PFSK-1 (cell line): ENCODE measurements around the gene RAD51B.

Experiments
- FOXP2 ChIP-seq: optimal IDR thresholded peaks from 2 replicates; pipeline ENCODE3; 2011; ENCODE audit warnings: borderline replicate concordance, control low read depth, inconsistent platforms; ENCODE audit not compliant: insufficient read depth; ENCODE audit errors: extremely low read length, extremely low read depth
- POLR2AphosphoS5 ChIP-seq: IDR thresholded peaks from 2 replicates; pipeline ENCODE4 v1.6.1; 2012; ENCODE audit warnings: low read depth, mild to moderate bottlenecking, control low read depth, low read length, moderate library complexity
- SIN3A ChIP-seq: IDR thresholded peaks from 2 replicates; pipeline ENCODE4 v1.6.1; 2012; ENCODE audit warnings: mild to moderate bottlenecking, low read length, moderate library complexity, borderline replicate concordance; ENCODE audit not compliant: insufficient read depth
- TAF1 ChIP-seq: IDR thresholded peaks from 2 replicates; pipeline ENCODE4 v1.6.1; 2012; ENCODE audit warnings: low read length, control low read depth, borderline replicate concordance; ENCODE audit not compliant: insufficient read depth
- TF ChIP-seq, protein P1 (sequence below), 2 experiments: IDR thresholded peaks; 2 replicates each; pipeline versions ENCODE4 v1.6.1 to v1.8.0; 2011 to 2012; ENCODE audit warnings: low read depth in 2 of 2, low read length in 2 of 2, control low read depth in 1 of 2, inconsistent platforms in 1 of 2, mild to moderate bottlenecking in 1 of 2, moderate library complexity in 1 of 2; ENCODE audit not compliant: insufficient read depth in 1 of 2

Gene RAD51B

GRCh38 chr14:68463705-68464374 lies 644.3 kb downstream of the RAD51B start:
- TF ChIP-seq TAF1 (no peak), POLR2AphosphoS5 (no peak), SIN3A (no peak), FOXP2 (no peak)
- TF ChIP-seq, protein P1, sequence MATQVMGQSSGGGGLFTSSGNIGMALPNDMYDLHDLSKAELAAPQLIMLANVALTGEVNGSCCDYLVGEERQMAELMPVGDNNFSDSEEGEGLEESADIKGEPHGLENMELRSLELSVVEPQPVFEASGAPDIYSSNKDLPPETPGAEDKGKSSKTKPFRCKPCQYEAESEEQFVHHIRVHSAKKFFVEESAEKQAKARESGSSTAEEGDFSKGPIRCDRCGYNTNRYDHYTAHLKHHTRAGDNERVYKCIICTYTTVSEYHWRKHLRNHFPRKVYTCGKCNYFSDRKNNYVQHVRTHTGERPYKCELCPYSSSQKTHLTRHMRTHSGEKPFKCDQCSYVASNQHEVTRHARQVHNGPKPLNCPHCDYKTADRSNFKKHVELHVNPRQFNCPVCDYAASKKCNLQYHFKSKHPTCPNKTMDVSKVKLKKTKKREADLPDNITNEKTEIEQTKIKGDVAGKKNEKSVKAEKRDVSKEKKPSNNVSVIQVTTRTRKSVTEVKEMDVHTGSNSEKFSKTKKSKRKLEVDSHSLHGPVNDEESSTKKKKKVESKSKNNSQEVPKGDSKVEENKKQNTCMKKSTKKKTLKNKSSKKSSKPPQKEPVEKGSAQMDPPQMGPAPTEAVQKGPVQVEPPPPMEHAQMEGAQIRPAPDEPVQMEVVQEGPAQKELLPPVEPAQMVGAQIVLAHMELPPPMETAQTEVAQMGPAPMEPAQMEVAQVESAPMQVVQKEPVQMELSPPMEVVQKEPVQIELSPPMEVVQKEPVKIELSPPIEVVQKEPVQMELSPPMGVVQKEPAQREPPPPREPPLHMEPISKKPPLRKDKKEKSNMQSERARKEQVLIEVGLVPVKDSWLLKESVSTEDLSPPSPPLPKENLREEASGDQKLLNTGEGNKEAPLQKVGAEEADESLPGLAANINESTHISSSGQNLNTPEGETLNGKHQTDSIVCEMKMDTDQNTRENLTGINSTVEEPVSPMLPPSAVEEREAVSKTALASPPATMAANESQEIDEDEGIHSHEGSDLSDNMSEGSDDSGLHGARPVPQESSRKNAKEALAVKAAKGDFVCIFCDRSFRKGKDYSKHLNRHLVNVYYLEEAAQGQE (IDR thresholded peaks at IDR 0.05; ENCODE audit: insufficient read depth in 1 of 2, low read depth in 2 of 2, low read length in 2 of 2) = no peak

GRCh38 chr14:68464711-68465110 lies 645.1 kb downstream of the RAD51B start:
- TF ChIP-seq POLR2AphosphoS5 = no peak
- no peak for TF ChIP-seq TAF1
- no peak for TF ChIP-seq FOXP2
- TF ChIP-seq, protein P1 (IDR thresholded peaks at IDR 0.05; ENCODE audit: insufficient read depth in 1 of 2, low read depth in 2 of 2, low read length in 2 of 2) = no peak
- no peak for TF ChIP-seq SIN3A

DNA sequence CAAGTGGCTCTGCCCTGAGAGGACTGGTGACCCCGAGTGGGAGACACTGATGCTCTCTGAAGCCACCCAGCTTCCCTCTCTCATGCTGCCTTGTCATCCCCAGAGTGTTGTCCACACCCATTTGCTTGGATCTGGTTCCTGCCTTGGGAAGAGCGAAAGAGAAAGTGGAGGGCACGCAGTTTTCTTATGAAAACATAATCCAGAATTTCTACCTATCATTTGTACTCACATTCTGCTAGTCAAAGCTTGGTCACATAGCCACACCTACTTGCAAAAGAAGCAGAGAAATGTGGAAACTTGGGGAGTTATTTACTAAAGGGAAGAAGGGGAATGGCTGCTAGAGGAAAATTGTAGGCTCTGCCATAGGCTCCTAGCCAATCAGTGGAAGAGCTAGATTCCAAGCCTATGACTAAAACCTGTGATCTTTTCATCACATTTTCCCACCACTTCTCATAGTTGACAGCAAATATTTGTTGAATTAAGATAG lies 647.0 kb downstream of the RAD51B start:
- TF ChIP-seq, protein P1 (IDR thresholded peaks at IDR 0.05; ENCODE audit: insufficient read depth in 1 of 2, low read depth in 2 of 2, low read length in 2 of 2) = no peak
- TF ChIP-seq SIN3A (no peak), FOXP2 (no peak), POLR2AphosphoS5 (no peak), TAF1 (no peak)

DNA sequence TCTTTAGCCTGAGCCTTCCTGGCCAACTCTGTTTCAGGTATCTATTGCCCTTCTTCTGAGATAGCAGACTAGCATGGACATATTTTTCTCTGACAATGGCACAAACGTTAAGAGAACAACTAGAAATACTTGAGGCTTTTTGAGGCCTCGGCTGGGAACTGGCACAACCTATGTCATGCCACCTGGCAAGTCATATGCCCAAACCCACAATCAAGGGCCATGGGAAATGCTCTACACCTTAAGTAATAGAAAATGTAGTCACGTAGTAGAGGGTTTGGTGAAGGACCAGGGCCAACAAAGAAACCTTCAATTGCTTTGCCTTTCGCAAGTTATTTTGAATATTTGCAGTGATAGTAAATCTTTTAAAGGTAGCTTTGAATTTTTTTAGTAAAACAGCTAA lies 647.8 kb downstream of the RAD51B start:
- TF ChIP-seq TAF1 = no peak
- TF ChIP-seq SIN3A = no peak
- TF ChIP-seq FOXP2 = no peak
- no peak for TF ChIP-seq POLR2AphosphoS5
- TF ChIP-seq, protein P1 (IDR thresholded peaks at IDR 0.05; ENCODE audit: insufficient read depth in 1 of 2, low read depth in 2 of 2, low read length in 2 of 2) = no peak
